CD4-positive, alpha-beta T cell treated with Interleukin-1 beta for 1 hour (primary cell): ENCODE measurements around the gene FAM25G.
"Not testable (repeated sequence)": the region's sequence is repeated elsewhere in the genome, so short reads cannot be mapped to it uniquely, and the experiment has no call there.

Experiments used
- DNase-seq, 2 donors: peaks; one replicate each; pipeline ENCODE4 v3.0.0-alpha.2; 2020 to 2022

The FAM25G gene

DNA sequence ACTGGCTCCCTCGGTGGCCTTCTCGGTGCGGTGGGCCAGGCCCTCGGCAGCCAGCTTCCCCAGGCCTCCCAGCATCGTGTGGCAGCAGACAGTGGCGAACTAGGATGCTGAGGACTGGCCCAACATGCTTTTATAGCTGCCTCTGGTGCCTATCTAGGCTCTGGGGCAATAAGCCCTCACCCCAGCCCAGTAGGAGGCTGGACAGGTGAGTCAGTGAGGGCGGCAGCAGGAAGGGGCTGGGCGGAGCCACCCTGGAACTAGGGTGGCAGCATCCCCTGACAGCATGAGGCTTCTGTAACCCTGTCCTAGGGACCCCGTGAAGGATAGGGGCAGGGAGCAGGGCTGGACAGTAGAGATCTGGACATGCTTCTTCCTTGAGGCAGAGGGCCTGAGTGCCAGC lies at the start of gene FAM25G:
TSS of gene FAM25G (minus strand) at position 101 of the 400 bp plus-strand sequence. CDS start at position 75, 26 bp downstream.
- DNase-seq: not testable (repeated sequence)

DNA sequence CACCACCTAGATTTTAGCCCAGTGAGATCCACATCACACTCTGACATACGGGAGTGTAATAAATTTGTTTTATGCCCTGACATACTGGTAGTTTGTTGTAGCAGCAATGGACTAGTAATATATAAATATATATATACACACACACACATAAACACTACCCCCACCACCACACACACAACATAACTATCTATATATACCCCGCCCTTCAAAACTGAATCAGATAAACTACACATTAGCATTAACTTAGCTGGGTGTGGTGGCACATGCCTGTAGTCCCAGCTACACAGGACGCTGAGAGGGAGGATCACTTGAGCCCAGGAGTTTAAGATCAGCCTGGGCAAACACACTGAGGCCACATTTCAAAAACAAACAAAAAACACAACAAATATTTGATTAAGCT lies 44.9 kb upstream of the FAM25G start:
- not testable (repeated sequence) for DNase-seq

DNA sequence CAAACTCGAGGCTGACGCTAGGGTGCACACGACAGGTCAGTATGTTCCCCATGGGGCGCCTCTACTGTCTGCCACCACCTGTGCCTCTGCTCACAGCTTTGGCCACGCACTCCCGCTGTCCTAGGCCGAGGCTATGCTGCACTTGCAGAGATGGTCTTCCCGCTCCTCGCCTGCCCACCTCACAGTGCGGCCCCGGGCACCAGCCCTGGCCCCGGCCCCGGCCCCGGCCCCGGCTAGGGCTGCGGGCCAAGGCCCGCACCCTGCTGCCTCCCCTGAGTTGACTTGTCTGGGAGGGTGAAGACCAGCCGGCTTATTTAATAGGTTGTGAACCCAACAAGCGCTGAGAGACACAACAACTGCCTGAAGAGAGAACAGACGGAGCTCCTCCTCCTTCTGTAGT lies 32.0 kb upstream of the FAM25G start, which contains the start of gene AGAP9:
TSS of gene AGAP9 (minus strand) at position 164 of the 400 bp plus-strand sequence. CDS start at position 52, 112 bp downstream.
- not testable (repeated sequence) for DNase-seq

DNA sequence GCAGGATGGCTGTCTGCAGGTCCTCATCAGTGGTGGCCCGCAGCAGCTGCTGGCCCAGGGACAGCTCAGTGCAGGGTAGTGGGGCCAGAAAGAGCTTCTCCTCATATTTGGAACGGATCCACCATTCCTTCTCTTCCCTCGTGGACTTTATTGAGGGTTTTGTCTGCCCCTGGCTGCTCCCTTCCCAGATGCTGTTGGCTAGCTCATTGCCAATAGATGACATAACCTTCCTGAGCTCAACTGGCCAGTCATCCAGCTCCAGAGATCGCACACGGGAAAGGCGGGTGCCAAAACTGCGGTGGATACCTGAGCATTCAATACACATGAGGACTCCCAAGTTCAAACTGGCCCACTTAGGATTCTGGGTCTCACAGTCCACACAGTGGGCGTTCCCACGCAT lies 10.8 kb upstream of the FAM25G start:
- DNase-seq: not testable (repeated sequence)

DNA sequence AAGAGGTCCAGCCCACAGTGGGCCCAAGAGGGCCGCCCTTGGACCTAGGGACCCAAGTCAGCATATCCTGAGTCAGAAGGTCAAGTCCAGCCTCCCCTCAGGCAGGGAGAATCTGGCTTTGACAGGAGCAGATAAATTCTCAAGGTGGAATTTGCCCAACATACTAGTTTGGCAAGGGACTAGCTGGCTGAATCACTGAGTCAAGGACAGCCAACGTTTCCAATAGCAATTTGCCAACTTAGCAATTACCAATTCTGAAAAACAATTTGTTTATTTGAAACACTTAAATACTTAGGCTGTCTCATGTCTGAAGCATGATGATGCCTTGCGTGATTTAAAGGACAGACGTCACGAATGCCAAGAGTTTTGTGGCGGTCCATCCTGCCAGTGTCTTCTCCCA lies 2.7 kb upstream of the FAM25G start:
- DNase-seq: not testable (repeated sequence)

DNA sequence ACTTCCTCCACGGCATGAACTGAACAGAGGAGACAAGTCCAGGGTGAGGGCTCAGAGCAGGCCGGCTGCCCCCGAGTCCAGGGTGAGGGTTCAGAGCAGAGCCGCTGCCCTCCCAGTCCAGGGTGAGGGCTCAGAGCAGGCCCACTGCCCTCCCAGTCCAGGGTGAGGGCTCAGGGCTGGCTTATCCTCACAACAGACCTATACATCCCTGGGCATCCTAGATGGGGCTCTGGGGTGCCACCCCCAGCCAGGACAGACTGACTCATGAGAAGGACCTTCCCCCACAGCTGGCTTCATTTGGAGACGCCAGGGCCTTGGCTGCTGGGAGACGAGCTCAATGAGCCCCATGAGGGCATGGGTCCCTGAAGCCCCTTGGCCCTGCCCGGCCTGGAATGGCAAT lies 1.9 kb downstream of the FAM25G start:
- DNase-seq: not testable (repeated sequence)

DNA sequence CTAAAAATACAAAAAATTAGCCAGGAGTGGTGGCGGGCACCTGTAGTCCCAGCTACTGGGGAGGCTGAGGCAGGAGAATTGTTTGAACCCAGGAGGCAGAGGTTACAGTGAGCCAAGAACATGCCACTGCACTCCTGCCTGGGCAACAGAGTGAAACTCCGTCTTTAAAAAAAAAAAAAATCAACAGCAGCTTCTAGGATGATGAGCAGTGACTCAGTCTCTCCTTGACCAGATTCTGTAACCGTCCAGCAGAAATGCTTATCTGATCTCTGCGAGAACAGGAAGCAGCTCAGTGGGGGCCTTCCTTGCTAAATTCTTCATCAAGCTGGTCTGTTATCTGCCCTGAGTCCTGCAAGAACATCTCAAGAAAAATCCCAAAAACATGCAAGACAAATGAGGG lies 5.6 kb downstream of the FAM25G start:
- DNase-seq: not testable (repeated sequence)

DNA sequence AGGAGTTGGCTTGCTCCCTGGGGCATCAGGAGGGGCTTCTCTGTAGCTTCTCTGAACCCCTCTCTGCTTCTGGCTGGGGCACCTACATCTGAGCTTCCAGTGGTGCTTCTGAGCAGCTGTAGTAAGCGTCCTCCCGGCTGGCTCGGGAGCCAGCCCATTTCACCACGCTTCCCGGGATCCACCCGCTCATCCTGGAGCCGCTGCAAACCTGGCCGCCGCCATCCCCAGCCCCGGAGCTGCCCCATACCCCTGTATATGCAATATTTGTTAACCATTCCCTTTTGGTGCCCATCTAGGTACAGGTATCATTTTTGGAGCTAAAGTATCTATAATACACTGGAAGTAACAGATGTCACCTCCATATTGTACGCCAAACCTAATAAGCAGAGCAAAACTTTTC lies 6.7 kb downstream of the FAM25G start:
- not testable (repeated sequence) for DNase-seq

DNA sequence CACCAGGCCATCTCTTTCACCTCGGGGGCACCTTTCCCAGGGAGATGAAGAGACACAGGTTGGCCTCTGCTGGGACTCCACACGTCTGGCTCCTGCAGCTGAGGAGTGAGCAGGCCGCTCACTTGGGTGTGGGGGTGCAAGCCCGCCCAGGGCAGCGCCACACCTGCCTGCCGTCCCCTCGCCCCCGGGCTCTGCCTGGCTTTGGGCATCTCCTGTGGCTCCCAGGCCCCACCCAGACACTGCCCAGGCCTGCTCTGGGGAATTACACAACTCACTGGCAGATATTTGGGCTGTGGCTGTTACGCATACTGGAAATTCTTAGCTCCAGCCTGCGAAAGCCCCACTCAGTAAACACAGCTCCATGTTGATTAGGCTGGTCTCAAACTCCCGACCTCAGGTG lies 7.6 kb downstream of the FAM25G start, which contains the start of gene ANXA8:
TSS of gene ANXA8 (minus strand) at position 193 of the 400 bp plus-strand sequence. CDS start at position 11, 182 bp downstream.
- not testable (repeated sequence) for DNase-seq

DNA sequence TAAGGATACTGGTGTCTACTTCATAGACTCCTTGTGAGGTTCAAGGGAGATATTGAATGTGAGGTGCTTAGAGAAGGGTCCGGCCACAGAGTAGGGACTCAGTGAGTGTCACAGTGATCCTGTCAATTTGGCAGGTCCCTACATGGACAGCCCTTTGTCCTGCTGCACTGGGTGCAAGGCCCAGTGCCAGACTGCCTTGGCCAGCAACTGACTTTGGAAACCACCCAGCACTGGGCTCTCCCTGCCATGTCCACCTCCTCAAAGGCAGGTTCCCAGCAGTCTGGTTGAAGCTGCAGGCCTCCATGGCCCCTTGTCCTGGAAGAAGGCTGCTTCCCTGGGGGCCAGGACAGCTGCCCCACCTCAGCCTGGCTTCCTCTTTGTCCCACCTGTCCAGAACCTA lies 9.1 kb downstream of the FAM25G start:
- DNase-seq: not testable (repeated sequence)

DNA sequence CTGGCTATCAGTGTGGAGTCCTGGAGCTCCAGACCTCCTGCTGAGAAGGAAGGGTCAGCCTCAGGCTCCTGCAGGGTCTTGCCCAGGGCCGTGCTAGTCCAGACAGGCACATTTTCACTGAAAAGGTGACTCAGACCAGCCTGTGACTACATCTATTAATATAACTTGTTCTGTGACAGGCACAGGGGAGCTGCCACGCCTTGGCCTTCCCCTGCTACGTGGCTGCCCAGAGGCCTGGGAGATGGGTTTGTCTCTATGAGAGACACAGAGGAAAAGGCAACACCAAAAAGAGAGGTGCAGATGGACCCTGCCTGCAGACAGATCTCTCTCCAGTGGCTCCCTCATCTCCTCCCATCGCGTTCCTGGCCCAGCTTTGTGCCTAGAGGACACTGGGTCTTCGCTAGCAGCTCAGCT lies 9.7 kb downstream of the FAM25G start:
- DNase-seq: not testable (repeated sequence)

DNA sequence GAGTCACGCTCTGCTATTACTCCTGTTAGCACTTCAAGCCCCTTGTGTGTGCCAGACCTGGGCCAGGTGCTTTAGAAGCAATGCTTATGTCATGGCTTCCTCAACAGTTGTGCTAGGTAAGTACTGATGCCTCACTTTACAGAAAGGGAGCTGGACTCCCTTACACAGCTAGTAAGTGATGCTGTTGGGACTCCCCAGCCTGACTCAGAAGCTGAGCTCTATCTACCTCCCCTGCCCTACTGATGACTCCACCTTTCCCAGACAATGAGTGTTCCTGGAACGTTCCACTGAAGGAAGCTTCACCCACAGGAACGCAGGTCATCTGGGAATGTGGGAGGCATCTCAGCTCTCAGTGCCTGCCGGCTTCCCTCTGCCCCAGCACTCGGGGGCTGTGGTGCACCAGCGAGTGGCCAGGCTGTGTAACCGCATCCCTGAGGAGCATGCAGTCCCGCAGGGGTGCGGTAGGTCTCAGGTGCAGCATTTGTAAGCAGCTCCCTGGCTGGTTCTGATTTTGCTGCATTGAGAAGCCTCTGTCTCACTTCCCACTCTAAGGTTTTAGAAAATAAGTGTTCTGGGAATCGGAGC lies 10.2 kb downstream of the FAM25G start:
- DNase-seq: not testable (repeated sequence)

DNA sequence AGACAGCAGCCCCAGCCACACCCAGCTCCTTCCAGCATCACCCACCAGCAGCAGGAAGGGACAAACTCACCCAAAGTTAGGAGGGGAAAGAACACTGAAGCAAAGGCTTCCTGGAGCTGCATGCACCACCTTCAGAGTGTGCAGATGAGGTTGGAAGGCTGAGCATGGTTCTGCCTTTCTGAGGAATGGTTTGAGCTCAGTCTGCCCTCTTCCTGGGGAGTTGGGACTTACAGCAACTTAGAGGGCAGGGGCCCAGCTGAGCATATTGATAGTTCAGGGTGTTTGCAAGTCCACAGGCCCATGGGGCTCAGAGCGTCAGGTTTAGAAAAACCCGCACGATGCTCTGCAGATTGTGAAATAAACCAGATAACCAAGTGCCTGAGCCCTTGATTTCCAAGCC lies 11.4 kb downstream of the FAM25G start:
- not testable (repeated sequence) for DNase-seq

DNA sequence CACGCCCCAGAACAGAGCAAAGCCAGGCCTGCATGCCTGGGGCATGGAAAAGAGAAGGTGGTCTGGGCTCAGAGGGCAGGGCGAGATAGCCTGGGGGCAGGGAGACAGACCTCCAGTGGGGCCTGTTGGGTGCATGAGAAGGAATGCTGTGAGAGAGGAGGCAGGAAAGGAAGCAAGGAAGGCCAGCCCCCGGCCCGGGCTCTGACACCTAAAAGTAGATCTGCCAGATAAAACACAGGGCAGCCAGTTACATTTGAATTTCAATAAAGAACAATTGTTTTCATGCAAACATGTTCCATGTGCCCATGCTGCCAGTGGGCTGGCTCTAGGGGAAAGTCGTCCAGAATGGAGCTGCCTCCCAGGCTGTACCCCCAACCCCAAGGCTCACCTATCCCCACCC lies 13.4 kb downstream of the FAM25G start:
- not testable (repeated sequence) for DNase-seq

DNA sequence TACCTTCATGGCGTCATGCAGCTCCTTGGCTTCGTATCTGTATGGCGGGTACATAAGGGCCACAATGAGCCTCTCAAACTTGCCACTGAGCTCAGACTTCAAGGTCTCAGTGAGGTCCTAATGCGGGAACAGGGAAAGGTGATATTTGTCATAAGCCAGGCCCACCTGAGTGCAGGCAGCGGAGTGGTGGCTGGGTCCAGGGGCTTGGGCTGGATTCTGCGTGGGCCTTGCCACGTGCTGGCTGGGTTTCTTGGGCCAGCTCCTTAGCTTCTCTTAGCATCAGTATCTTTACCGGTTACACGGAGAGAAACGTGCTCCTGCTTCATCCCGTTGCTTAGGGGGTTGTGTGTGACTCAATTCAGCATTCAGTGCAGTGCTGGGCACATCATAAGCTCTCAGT lies 14.4 kb downstream of the FAM25G start:
- not testable (repeated sequence) for DNase-seq

DNA sequence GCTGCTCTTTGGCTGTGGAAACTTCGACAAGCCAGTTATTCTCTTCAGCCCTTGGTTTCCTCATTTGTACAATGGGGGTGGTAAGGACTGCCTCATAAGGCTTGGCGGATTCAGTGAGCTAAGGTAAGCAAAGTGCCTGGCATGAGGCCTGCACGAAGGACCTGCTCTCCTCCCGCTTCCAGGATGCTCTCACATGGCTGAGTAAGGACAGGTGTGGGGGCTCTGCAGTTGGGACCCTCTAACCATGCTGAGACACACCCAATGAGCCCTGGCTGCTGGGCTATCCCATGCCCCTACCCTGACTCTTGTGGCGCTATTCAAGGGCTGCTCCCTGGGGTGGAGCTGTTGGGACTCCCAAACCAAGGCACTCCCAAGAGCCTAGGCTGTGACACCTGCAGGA lies 16.4 kb downstream of the FAM25G start:
- not testable (repeated sequence) for DNase-seq

DNA sequence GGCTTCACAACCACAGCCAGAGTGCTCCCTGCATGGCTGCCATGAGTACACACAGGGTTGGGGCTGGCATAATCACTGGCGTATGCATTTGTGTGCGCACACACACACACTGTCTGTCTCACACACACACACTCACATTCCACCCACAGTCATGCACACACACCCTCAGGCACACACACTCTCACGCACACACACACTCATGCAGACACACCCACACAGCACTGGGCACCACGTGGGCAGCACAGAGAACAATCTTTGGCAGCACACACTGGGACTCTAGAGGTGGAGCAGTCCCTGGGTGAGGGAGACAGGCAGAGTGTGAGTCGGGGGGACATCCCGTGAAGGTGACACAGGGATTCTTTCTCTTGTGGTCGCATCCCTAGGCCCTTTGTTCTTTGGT lies 18.0 kb downstream of the FAM25G start:
- not testable (repeated sequence) for DNase-seq

DNA sequence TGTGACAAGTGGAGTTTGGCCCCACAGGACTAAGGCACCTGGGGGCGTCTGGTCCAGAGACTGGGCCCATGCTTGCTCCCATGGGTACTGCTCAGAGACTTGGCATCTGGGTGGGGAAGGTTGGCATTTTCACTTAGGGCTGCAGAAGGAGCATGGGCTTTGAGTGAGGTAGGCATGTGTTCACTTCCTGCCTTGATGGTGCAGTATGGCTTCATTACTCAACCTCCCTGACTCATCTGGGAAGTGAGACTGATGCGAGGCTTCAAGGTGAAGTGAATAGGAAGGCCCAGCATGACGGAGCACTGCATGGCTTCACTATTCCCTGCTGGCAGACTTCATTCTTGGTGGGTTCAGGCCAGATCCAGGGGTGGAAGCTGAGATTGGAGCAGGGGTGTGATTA lies 18.9 kb downstream of the FAM25G start:
- DNase-seq: not testable (repeated sequence)

DNA sequence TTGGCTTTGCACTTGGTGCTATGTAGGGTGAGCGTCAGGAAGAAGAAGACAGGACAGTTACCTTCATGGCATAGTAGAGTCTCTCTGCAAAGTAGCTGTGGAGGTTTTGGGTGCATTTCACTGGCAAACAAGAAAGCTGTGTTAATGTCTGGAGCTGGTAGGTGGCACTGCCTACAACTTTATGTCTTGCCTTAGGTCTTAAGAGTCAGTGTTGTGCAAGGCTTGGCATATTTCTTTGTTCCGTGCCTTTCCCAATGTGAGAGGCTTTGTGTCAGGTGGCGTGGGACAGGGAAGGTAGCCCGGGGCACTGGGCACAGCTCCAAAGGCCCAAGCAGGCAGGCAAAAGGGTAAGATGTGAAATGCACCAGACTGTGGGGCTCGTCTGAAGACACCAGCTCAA lies 19.4 kb downstream of the FAM25G start:
- not testable (repeated sequence) for DNase-seq

DNA sequence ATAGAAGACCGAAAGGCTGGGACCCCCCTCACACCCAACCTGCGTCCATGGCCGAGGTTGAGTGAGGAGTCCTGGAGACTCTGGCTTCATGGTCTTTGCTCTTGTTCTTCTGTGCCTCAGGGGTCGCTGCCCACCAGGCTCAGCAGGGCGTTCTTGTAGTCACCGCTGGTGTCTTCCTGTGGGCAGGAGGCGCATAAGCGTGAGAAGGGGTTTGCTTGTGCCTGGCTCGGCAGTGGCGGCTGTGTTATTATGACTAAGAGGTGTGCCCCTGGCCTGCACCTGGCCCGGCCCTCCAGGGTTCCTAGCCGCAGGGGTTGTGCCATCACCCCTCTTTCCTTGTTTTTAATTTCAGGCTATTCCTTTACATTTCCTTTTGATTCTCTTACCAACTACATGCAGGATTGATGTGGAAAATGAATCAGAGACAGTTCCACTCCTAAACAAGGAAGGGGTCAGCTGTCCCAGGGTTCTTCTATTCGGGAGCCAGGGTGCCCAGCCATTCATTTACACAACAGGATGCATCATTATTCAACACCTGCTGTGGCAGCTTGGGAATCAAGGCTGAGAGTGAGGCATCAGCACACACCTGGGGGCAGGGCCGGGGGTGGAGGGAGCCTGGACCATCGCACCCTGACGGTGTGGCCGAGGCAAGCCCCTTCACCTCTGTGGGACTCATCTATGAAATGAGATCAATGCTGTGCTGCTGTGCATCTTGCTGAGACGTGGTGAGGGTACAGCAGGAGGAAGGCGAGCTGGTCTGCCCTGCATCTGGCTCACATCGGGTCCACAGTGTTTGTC lies 22.6 kb downstream of the FAM25G start:
- DNase-seq: not testable (repeated sequence)

DNA sequence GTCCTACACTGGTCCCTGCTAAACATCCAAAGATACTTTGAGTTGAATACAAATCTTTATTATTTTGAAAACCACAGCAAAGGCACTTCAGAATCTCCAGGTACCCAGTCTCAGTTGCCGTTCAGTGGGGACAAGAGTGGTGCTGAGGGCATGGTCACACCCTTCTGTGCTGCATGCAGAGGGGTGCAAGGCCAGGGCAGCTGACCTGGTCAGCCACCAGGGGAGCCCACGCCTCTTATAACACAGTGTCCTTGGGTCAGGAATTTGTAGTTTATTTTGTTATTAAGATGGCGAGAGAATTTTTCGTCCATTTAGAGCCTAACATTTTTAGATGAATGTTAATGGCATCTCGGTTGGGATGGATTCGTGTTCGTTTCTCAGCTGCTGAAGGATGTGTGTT lies 23.5 kb downstream of the FAM25G start:
- not testable (repeated sequence) for DNase-seq

DNA sequence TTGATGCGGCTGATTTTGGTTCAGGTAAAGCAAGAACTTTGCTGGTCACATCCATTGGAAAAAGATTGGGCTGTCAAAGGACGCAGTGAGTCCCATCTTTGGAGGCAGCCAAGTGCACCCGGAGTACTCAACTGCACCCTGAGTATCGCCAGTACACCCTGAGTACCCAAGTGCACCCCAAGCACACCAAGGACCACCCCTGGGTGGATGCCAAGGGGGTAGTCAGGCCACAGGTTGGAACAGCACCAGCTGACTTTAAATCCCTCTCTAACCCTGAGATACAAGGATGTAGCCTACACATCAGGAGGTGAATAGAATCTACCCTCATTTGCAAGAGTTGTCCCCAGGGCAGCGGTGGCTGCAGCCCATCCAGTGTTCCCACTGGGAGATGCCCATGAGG lies 24.0 kb downstream of the FAM25G start:
- not testable (repeated sequence) for DNase-seq

DNA sequence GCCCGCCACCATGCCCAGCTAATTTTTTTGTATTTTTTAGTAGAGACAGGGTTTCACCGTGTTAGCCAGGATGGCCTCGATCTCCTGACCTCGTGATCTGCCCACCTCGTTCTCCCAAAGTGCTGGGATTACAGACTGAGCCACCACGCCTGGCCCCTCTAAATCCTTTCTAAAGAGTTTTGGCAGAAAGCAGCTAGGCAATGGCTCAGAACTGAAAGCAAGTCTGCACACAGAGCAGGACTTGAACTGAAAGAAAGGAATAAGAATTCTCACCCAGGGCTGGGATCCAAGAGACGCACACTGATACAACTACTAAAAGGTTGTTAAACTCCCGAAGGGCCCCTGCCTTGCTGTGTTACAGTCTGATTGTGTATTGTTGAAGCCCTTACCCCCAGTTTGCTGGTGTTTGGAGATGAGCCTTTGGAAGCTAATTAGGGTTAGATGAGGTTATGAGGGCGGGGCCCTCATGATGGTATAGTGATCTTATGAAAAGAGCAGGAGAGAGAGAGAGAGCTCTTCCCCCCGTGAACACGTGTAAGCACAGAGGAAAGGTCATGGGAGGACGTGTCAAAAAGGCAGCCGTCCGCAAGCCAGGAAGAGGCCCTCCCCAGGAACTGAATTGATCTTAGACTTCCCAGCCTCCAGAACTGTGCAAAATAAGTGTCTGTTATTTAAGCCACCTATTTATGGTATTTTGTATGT lies 26.1 kb downstream of the FAM25G start:
- not testable (repeated sequence) for DNase-seq
